CD8-positive, alpha-beta memory T cell (primary cell): ENCODE data around the gene AP5B1. TPM values are rescaled to one million over a fixed set of nuclear protein-coding genes. Genes with fewer than 3 reads are reported as not detected.

Experiments used
- CTCF ChIA-PET: fragments of 350-600 bp; sonication (Branson Sonifier 250); formaldehyde crosslinking; loops from one replicate; lab custom pipeline; 2021; ENCODE audit warnings: antibody characterized with exemption; lab: Charles Lee
- POLR2A ChIA-PET: fragments of 350-600 bp; sonication (Branson Sonifier 250); formaldehyde crosslinking; loops from one replicate; lab custom pipeline; 2021; ENCODE audit warnings: antibody characterized with exemption; lab: Charles Lee
- DNase-seq, 5 donors: peaks; one replicate each; pipeline versions ENCODE4 v3.0.0 to v3.0.0-alpha.2; 2020 to 2022; ENCODE audit warnings: mixed read lengths in 1 of 5
- H3K27ac ChIP-seq: one replicate; pipeline ENCODE4 v1.7.0; 2013; ENCODE audit warnings: low read depth, mild to moderate bottlenecking, low read length, moderate library complexity
- H3K27me3 ChIP-seq: 2 replicates; pipeline ENCODE4 v1.7.0; 2013; ENCODE audit warnings: low read length, mild to moderate bottlenecking; ENCODE audit not compliant: insufficient read depth, poor library complexity, severe bottlenecking
- H3K36me3 ChIP-seq: 2 replicates; pipeline ENCODE4 v1.7.0; 2013; ENCODE audit warnings: mild to moderate bottlenecking, low read length, moderate library complexity; ENCODE audit not compliant: insufficient read depth
- H3K4me1 ChIP-seq: 2 replicates; pipeline ENCODE4 v1.7.0; 2013; ENCODE audit warnings: mild to moderate bottlenecking, low read length, moderate library complexity; ENCODE audit not compliant: insufficient read depth
- H3K4me3 ChIP-seq: 2 replicates; pipeline ENCODE4 v1.7.0; 2013; ENCODE audit warnings: mild to moderate bottlenecking, low read length
- H3K9me3 ChIP-seq: 2 replicates; pipeline ENCODE4 v1.7.0; 2013; ENCODE audit warnings: mild to moderate bottlenecking, low read length
- H3K27ac Mint-ChIP-seq, 8 donors: one replicate each; pipeline ENCODE4 v1.8.0; 2020 to 2021; ENCODE audit warnings: mixed read lengths in 8 of 8, mild to moderate bottlenecking in 6 of 8, inconsistent platforms in 3 of 8, moderate library complexity in 3 of 8
- H3K27me3 Mint-ChIP-seq, 2 donors: one replicate each; pipeline ENCODE4 v1.8.0; 2020 to 2021; ENCODE audit warnings: mixed read lengths in 2 of 2, mild to moderate bottlenecking in 1 of 2, moderate library complexity in 1 of 2
- H3K36me3 Mint-ChIP-seq, 3 donors: one replicate each; pipeline ENCODE4 v1.8.0; 2020 to 2021; ENCODE audit warnings: mixed read lengths in 3 of 3, inconsistent platforms in 1 of 3, mild to moderate bottlenecking in 1 of 3
- H3K4me1 Mint-ChIP-seq, 3 donors: one replicate each; pipeline ENCODE4 v1.8.0; 2020 to 2021; ENCODE audit warnings: mixed read lengths in 3 of 3, inconsistent platforms in 1 of 3, mild to moderate bottlenecking in 1 of 3
- H3K4me3 Mint-ChIP-seq, 7 donors: one replicate each; pipeline ENCODE4 v1.8.0; 2020 to 2021; ENCODE audit warnings: mixed read lengths in 7 of 7, mild to moderate bottlenecking in 6 of 7, moderate library complexity in 4 of 7, inconsistent platforms in 2 of 7
- H3K9me3 Mint-ChIP-seq, 5 donors: one replicate each; pipeline ENCODE4 v1.8.0; 2020 to 2022; ENCODE audit warnings: mixed read lengths in 5 of 5, mild to moderate bottlenecking in 3 of 5, moderate library complexity in 2 of 5, inconsistent platforms in 1 of 5
- polyA plus RNA-seq: library from polyadenylated mRNA; unstranded; fragments of 300-500 nt; fragmentation: Illumina TruSeq; gene quantifications from one replicate; pipeline ENCODE4 v1.2.3, GENCODE V29; 2021
- total RNA-seq, 2 experiments: library from RNA; stranded (reverse); gene quantifications; one replicate each; pipeline ENCODE4 v1.2.3, GENCODE V29; 2021

Gene AP5B1
- total and polyA plus RNA-seq, 3 experiments from 2014 or later = 16.2 to 18.1 (median 17.4) TPM

DNA sequence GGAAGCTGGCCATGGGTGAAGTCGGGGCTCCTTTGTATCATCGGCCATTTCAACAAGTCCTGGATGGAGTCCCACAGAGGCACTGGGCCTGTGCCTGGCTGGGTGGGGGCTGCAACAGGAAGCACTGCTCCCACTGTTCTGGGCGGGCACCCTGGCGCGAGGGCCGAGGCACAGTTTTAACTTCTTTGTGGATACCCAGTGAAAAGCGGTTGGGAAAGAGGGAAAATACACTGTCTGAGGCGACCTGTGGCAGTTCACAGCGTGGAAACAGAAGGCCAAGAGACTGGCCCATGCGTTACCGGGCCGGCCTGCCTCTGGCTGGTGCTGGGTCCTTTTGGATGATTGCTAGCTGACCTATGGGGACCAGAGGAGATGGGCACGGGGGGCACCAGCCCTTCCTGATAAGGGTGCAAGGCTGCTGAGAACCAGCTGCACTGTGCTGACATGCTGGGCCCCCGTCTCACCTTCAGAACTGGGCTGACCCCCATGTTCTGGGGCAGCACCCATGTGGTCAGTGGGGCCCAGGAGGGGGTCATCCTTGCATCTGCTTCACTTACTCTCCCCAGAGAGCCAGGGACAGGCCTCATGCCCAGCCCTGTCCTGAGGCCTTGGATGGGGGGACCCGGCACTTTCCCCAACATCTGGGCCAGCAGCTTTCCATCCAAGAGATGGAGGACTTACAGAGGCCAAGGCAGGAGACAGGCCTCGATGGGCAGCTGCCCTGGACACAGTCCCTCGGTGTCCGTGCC is 10.3 kb upstream of the AP5B1 start:
- H3K36me3 Mint-ChIP-seq = no peaks in the 10 kb centered on the region
- no peak overlapping the region for H3K4me3 ChIP-seq
- H3K27me3 Mint-ChIP-seq = peaks cover 18 to 39% of the 10 kb centered on the region in 2 donors
- H3K36me3 ChIP-seq = no peaks in the 10 kb centered on the region
- H3K4me1 ChIP-seq = peaks cover 19% of the 10 kb centered on the region
- peak overlapping the region in 1 of 8 donors; percentile 79 for H3K27ac Mint-ChIP-seq
- H3K9me3 Mint-ChIP-seq = no peaks in the 10 kb centered on the region
- peaks cover 10 to 26% (median 10%) of the 10 kb centered on the region in 3 donors for H3K4me1 Mint-ChIP-seq
- peaks cover 23% of the 10 kb centered on the region for H3K27me3 ChIP-seq
- H3K9me3 ChIP-seq = no peaks in the 10 kb centered on the region
- no peak overlapping the region for H3K27ac ChIP-seq
- DNase-seq = no peak
- no peak overlapping the region for H3K4me3 Mint-ChIP-seq
- ChIA-PET POLR2A (no interaction called here), CTCF (interaction anchor here (3.8 kb wide), 1 partner anchor 11 kb away, joined by 26 read pairs; the partner anchor contains the start of gene AP5B1)

DNA sequence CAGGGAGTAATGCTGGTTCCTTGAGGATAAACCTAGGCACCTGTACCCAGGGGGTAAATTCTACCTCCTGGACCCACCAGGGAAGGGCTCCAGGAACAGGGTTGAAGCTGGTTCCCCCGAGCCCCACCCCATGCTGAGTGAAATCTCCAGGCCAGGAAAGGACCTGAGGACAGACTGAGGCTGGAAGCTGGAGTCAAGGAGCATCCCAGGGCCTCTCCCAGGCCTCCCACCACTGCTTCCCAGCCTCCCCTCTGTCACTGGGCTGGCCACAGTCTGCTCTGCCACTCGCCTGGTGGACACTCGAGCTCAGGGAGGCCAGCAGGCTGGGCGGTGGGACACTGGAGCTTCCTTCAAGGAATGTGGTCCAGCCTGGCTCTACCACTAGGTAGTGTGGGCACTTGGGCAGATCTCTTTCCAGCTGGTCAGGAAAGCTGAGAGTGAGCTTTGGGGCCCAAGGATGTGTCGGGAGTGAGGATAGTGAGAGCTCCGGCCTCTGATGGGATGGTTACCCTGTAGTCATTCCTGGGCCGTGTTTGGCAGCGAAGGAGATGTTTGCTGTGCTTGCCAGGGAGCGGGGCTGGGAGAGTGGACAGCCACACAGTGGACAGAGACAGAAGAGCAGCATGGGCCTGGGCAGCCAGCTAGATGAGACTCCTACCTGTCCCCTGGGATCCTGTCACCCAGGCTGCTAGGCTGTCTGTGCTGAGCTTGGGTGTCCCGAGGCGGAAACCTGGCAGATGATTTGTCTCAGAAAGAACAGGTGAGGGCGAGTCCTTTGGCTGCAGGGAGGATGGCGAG is 9.5 kb upstream of the AP5B1 start:
- peaks cover 26% of the 10 kb centered on the region for H3K27me3 ChIP-seq
- Mint-ChIP-seq H3K27me3 (peaks cover 22 to 44% of the 10 kb centered on the region in 2 donors), H3K4me1 (peaks cover 17 to 34% (median 18%) of the 10 kb centered on the region in 3 donors), H3K27ac (no peak overlapping the region), H3K9me3 (no peaks in the 10 kb centered on the region), H3K36me3 (no peaks in the 10 kb centered on the region), H3K4me3 (no peak overlapping the region)
- no peak overlapping the region for H3K4me3 ChIP-seq
- CTCF ChIA-PET = interaction anchor here (3.8 kb wide), 1 partner anchor 10 kb away, joined by 26 read pairs; the partner anchor contains the start of gene AP5B1
- H3K36me3 ChIP-seq = no peaks in the 10 kb centered on the region
- POLR2A ChIA-PET = no interaction called here
- no peak for DNase-seq
- no peak overlapping the region for H3K27ac ChIP-seq
- H3K9me3 ChIP-seq = no peaks in the 10 kb centered on the region
- peaks cover 26% of the 10 kb centered on the region for H3K4me1 ChIP-seq

DNA sequence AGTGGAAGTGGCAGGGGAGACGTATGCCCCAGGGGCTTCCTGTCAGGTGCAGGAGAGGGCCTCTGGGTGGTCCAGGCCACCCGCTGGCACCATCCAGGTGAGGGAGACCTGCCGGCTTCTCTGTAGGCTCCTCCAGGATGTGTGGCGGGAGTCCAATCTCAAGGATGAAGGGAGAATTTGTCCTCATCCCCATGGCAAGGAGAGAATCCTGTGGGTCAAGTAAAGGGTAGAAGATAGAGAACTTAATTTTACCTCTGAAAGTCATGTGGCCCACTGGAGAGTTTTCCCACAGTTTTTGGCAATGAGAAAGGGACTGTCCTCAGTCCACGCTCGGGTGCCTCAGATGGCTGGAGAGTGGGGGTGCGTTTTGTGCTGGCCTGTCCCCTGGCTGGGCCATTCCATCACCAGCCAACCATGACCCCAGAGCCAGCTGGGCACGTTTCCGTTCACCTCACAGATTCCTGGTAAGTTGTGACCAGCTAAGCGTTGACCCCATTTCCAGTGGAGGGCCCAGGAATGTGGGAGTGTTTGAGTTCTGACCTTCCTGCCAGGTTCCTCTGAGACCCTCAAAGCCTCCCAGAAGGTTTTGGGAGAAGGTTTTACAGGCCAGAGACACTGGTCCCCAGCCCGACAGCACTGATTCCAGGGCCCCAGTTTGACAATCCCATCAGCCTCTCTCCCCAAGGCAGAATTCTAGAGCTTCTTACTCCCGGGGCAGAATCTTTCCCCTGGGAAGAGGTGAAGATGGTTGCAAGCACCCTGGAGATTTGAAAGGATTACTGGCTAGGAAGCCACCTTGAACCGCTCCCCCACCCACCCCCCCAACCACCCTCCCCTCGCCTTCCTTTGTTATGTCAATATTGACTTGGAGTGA is 8.7 kb upstream of the AP5B1 start:
- ChIA-PET POLR2A (interaction anchor here (0.6 kb wide), 1 partner anchor 1813 kb away, joined by 6 read pairs; no protein-coding TSS in a partner anchor), CTCF (interaction anchor here (2.0 to 3.8 kb wide), 2 partner anchors 9 to 10 kb away, joined by 14 to 26 read pairs; partner anchors contain the start of gene AP5B1)
- no peak for DNase-seq
- Mint-ChIP-seq H3K27ac (no peak overlapping the region), H3K4me3 (peak overlapping the region in 1 of 7 donors; percentile 66), H3K36me3 (no peaks in the 10 kb centered on the region), H3K27me3 (peaks cover 22 to 44% of the 10 kb centered on the region in 2 donors), H3K4me1 (peaks cover 21 to 40% (median 21%) of the 10 kb centered on the region in 3 donors), H3K9me3 (no peaks in the 10 kb centered on the region)
- Histone ChIP-seq H3K27ac (no peak overlapping the region), H3K4me3 (no peak overlapping the region), H3K36me3 (no peaks in the 10 kb centered on the region), H3K9me3 (no peaks in the 10 kb centered on the region), H3K4me1 (peaks cover 30% of the 10 kb centered on the region), H3K27me3 (peaks cover 26% of the 10 kb centered on the region)

DNA sequence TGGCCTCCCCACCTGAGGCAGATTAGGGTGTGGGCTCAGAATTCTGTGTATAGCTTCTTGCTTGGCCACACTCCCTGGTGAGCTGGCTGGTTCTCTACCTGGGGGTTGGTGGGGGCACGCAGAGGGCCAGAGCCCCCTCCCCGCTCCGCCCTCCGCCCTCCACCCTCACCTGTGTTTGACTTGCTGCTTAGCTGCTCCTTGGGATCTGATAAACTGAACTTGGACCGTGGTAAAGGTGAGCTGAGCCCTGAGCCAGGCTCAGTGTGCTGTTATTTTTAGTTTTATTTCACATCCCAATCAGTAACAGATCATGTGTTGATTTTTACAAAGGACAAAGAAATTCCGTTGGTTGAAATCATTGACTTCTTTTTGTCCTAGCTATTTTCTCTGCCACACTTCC is 8.0 kb upstream of the AP5B1 start:
- H3K9me3 Mint-ChIP-seq = no peaks in the 10 kb centered on the region
- peak overlapping the region in 4 of 7 donors; percentile 33 to 82 (median 60) for H3K4me3 Mint-ChIP-seq
- Histone ChIP-seq H3K9me3 (no peaks in the 10 kb centered on the region), H3K27me3 (peaks cover 26% of the 10 kb centered on the region), H3K4me1 (peaks cover 30% of the 10 kb centered on the region), H3K4me3 (no peak overlapping the region), H3K27ac (no peak overlapping the region), H3K36me3 (no peaks in the 10 kb centered on the region)
- peaks cover 21 to 44% (median 21%) of the 10 kb centered on the region in 3 donors for H3K4me1 Mint-ChIP-seq
- ChIA-PET CTCF (interaction anchor here (0.9 to 2.0 kb wide), 3 partner anchors 9 to 77 kb away, joined by 3 to 14 read pairs (median 3); partner anchors contain the start of genes AP5B1 and KAT5), POLR2A (interaction anchor here (0.6 kb wide), 1 partner anchor 1812 kb away, joined by 6 read pairs; no protein-coding TSS in a partner anchor)
- DNase-seq = no peak
- H3K27me3 Mint-ChIP-seq = peaks cover 22 to 44% of the 10 kb centered on the region in 2 donors
- H3K27ac Mint-ChIP-seq = peak overlapping the region in 1 of 8 donors; percentile 44
- H3K36me3 Mint-ChIP-seq = no peaks in the 10 kb centered on the region

DNA sequence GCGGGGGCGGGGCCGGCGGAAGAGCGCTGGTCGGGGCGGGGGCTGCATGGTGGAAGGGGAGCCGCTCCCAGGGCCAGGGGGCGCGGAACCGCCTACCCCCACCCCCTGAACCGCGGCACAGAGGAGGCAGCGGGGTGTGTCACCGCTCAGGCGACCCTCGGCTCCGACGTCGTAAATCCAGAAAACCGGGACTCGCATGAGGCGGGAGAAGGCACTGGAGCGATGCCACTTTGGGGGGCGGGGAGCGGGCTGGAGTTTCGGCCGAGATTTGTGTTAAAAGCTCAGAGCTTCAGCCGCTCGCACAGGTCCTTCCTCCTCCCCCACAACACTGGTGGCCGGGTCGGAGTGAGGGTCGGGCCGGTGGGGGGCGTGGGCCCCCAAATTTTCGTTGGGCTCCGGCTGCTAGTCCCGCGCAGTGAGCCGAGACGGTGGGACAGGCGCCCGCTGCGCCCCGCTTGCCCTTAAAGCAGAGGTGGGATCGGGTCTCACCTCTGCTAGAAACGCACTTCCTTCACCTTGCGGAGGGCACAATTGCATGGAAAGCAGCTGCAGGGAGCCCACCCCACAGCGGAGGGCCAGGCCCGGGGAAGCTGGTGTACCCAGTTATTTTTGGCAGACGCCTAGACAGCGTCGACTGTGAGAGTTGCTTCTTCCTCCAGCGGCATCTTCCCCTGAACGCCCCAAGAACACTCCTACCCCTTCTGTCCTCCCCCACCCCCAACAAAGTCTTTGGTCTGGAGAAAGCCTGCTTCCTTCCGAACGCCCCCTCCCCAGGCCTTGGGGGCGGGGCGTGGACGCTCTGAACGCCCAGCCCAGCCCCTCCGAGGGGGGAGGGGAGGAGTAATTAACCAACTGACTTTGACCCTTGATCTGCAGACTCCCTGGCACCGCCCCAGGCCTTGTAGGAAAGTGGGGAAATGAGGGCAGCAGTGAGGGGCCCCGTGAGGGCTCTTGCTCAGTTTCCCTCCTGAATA is 7.2 kb upstream of the AP5B1 start:
- Mint-ChIP-seq H3K27me3 (peaks cover 22 to 44% of the 10 kb centered on the region in 2 donors), H3K27ac (peak overlapping the region in 1 of 8 donors; percentile 55)

DNA sequence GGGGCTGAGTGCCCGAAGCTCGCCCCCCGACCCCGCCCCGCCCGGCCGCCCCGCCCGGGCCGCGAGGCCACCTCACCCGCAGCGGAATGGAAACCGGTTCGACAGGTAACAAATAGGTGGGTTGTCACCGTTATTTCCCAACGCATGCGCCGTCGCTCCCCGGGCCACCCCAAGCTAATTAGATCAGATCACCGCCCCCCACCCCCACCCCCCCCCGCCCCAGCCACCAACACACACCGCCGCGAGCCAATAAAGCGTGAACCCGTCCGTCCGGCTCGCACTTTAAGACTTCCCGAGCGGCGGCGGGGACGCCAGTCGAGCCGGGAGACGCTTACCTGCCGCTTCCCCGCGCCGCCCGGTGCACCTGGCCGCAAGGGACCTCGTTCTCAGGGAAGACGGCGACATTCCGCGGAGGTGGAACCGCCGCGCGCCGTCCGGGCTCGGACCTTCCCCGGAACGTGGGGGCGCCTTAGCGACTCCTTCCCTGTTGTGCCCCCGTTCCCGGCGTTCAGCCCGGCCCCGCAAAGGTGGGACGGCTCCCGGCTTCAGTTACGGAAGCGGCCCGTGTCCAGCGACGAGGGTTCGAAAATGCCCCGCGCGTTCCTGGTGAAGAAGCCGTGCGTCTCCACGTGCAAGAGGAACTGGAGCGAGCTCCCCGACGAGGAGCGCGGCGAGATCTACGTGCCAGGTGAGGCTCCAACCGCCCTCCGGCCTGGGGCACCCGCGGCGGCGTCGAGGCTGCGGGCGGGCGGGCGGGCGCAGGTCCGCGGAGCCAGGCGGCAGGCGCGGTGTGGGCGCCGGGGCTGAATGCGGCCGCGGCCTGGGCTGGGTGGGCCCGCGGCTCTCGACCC is 6.2 kb upstream of the AP5B1 start, which contains the start of gene OVOL1:
TSS of gene OVOL1 (plus strand) at position 278 of the 851 bp plus-strand sequence. CDS start at position 589, 311 bp downstream.
- Histone ChIP-seq H3K4me3 (no peak within 1 kb of the TSS), H3K27me3 (peaks cover 26% of the 10 kb centered on the region), H3K9me3 (no peaks in the 10 kb centered on the region), H3K36me3 (no peaks in the 10 kb centered on the region), H3K4me1 (peaks cover 30% of the 10 kb centered on the region), H3K27ac (no peak within 1 kb of the TSS)
- Mint-ChIP-seq H3K27ac (peak within 1 kb of the TSS in 1 of 8 donors; percentile 6), H3K27me3 (peaks cover 20 to 44% of the 10 kb centered on the region in 2 donors), H3K4me1 (peaks cover 20 to 46% (median 21%) of the 10 kb centered on the region in 3 donors), H3K4me3 (peak within 1 kb of the TSS; percentile 70 to 89 (median 81)), H3K9me3 (no peaks in the 10 kb centered on the region), H3K36me3 (no peaks in the 10 kb centered on the region)
- ChIA-PET CTCF (no interaction called here), POLR2A (no interaction called here)
- DNase-seq = peak in 1 of 5 donors; percentile 28

More for the DNA sequence above, 7.2 kb upstream of the AP5B1 start:
- H3K4me1 Mint-ChIP-seq = peaks cover 21 to 46% (median 21%) of the 10 kb centered on the region in 3 donors
- CTCF ChIA-PET = interaction anchor here (0.9 to 2.0 kb wide), 3 partner anchors 8 to 76 kb away, joined by 3 to 14 read pairs (median 3); partner anchors contain the start of genes AP5B1 and KAT5
- no peak overlapping the region for H3K4me3 ChIP-seq
- H3K36me3 ChIP-seq = no peaks in the 10 kb centered on the region
- H3K27ac ChIP-seq = no peak overlapping the region
- POLR2A ChIA-PET = interaction anchor here (0.7 kb wide), 1 partner anchor 102 kb away, joined by 3 read pairs; the partner anchor contains the start of gene CCDC85B
- no peaks in the 10 kb centered on the region for H3K36me3 Mint-ChIP-seq
- DNase-seq = peak in 1 of 5 donors; percentile 18
- peaks cover 30% of the 10 kb centered on the region for H3K4me1 ChIP-seq
- no peaks in the 10 kb centered on the region for H3K9me3 Mint-ChIP-seq
- peaks cover 26% of the 10 kb centered on the region for H3K27me3 ChIP-seq
- peak overlapping the region; percentile 64 to 89 (median 80) for H3K4me3 Mint-ChIP-seq
- H3K9me3 ChIP-seq = no peaks in the 10 kb centered on the region
